A673 (cell line): ENCODE results near the gene ABCA4. TPM values are rescaled to one million over a fixed set of nuclear protein-coding genes. Genes with fewer than 3 reads are reported as not detected.

Experiments
- BruUV-seq: library from RNA; stranded (reverse); fragments of 400-500 nt; replicated peaks from 2 replicates; lab custom pipeline; 2021; lab: Mats Ljungman, UMichigan
- CTCF ChIA-PET: fragments of 300-600 bp; sonication (Branson Sonifier 250); formaldehyde crosslinking; loops from one replicate; lab custom pipeline; 2022; ENCODE audit warnings: antibody characterized with exemption; lab: Charles Lee
- POLR2A ChIA-PET: fragments of 300-600 bp; sonication (Branson Sonifier 250); formaldehyde crosslinking; loops from one replicate; lab custom pipeline; 2022; ENCODE audit warnings: antibody characterized with exemption; ENCODE audit not compliant: low non-redundant PET; lab: Charles Lee
- DNase-seq: peaks from one replicate; pipeline ENCODE4 v3.0.0-alpha.2; 2015; ENCODE audit warnings: low spot score
- H3K27ac ChIP-seq: fragments of 200-600 bp; sonication (generic); 2 replicates; pipeline ENCODE4 v1.5.1; 2016; ENCODE audit warnings: mixed run types, low read depth, mild to moderate bottlenecking, mixed read lengths, antibody characterized with exemption, low read length; ENCODE audit not compliant: poor library complexity, severe bottlenecking
- H3K27me3 ChIP-seq: fragments of 200-600 bp; sonication (generic); replicated peaks from 2 replicates; pipeline ENCODE4 v1.6.1; 2017; ENCODE audit warnings: mixed run types, low read depth, mild to moderate bottlenecking, mixed read lengths, antibody characterized with exemption, low read length; ENCODE audit not compliant: insufficient read depth, poor library complexity
- H3K36me3 ChIP-seq: fragments of 200-600 bp; sonication (generic); 2 replicates; pipeline ENCODE4 v1.6.1; 2016; ENCODE audit warnings: mixed run types, mild to moderate bottlenecking, mixed read lengths, antibody characterized with exemption, low read length; ENCODE audit not compliant: insufficient read depth, poor library complexity, severe bottlenecking
- H3K4me1 ChIP-seq: fragments of 200-600 bp; sonication (generic); 2 replicates; pipeline ENCODE4 v1.6.1; 2017; ENCODE audit warnings: mixed run types, mild to moderate bottlenecking, mixed read lengths, antibody characterized with exemption, low read length; ENCODE audit not compliant: insufficient read depth, poor library complexity, severe bottlenecking
- H3K4me3 ChIP-seq: fragments of 200-600 bp; sonication (generic); 2 replicates; pipeline ENCODE4 v1.5.1; 2016; ENCODE audit warnings: low read depth, mixed run types, mild to moderate bottlenecking, mixed read lengths, low read length; ENCODE audit not compliant: poor library complexity, severe bottlenecking
- H3K9me3 ChIP-seq: fragments of 200-600 bp; sonication (generic); 2 replicates; pipeline ENCODE4 v1.6.1; 2016; ENCODE audit warnings: mixed run types, low read depth, mild to moderate bottlenecking, mixed read lengths, antibody characterized with exemption, low read length; ENCODE audit not compliant: poor library complexity, severe bottlenecking
- CTCF ChIP-seq: fragments of 300-800, 200-600 bp; sonication (generic); conservative IDR thresholded peaks from 2 replicates; pipeline ENCODE4 v1.5.1; 2017; ENCODE audit warnings: low read depth, mild to moderate bottlenecking, antibody characterized with exemption, low read length, moderate library complexity, mixed read lengths
- EZH2 ChIP-seq: fragments of 200-600 bp; sonication (generic); IDR thresholded peaks from 2 replicates; pipeline ENCODE4 v1.6.1; 2017; ENCODE audit warnings: borderline replicate concordance, low read depth, mild to moderate bottlenecking, mixed read lengths, antibody characterized with exemption, low read length; ENCODE audit not compliant: poor library complexity, severe bottlenecking
- intact Hi-C: fragments of 100-400 bp; cut with micrococcal nuclease; formaldehyde crosslinking; loops from one replicate; pipeline ENCODE4 v1.10.0; 2022; ENCODE audit not compliant: unreplicated experiment
- total RNA-seq: library from RNA; stranded (reverse); gene quantifications from 2 replicates; pipeline ENCODE4 v1.2.3, GENCODE V29; 2021

ABCA4 gene
- total RNA-seq, 1 experiment from 2014 or later, result 0.09 TPM

DNA sequence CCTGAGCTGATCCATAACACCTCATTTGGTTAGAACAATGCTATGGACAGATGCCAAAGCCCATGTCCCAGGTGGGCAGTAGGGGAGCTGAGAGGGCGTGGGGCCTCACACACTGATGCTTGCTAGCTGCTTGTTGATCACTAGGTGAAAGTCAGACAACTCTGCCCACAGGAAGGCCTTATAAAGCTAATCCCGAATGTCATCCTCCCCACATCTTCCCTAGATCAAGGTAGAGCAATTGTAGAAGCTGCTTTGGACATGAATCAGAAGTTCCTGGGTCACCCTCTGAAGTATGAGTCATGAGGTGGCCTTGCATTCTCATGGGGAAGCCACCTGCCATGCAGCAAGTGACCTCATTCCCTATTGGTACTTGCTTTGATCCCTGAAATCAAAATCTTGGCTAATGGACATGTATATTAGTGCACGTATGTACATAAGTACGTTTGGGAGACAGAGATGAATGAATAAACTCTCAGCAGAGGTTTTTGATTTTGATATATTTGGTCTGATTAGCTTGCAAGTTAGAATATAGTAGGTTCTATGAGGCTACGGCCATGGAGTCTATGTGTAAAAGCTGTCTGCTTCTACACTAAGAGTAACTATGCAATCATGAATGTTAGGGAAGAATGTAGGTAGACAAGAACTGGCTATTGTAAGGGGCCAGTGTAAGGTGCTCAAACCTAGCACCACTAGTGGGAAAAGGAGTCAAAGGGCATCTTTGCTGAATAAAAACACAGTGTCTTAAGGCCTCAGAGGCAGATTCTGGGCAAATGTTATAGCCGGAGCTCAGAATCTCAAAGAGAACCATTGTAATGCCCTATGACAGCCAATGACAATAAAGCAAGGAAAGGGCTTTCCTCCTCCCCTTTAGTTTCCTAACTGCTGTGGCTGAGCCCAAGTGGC lies 52.6 kb downstream of the ABCA4 start:
- H3K4me3 ChIP-seq, result no peak overlapping the region
- BruUV-seq, result no TSS peak
- peaks cover 27% of the 10 kb centered on the region for H3K4me1 ChIP-seq
- DNase-seq, result no peak
- no peaks in the 10 kb centered on the region for H3K9me3 ChIP-seq
- H3K36me3 ChIP-seq, result no peaks in the 10 kb centered on the region
- TF ChIP-seq EZH2 (no peak), CTCF (no peak)
- H3K27me3 ChIP-seq, result no peaks in the 10 kb centered on the region
- ChIA-PET CTCF (no interaction called here), POLR2A (interaction anchor here (0.5 kb wide), 1 partner anchor 24 kb away, joined by 10 read pairs; no protein-coding TSS in a partner anchor)
- intact Hi-C loops, result loop anchor here (5.0 kb wide), 1 partner anchor 394 kb away; no protein-coding TSS in a partner anchor
- no peak overlapping the region for H3K27ac ChIP-seq

- intact Hi-C loops, result loop anchor here (5.0 kb wide), 1 partner anchor 395 kb away; no protein-coding TSS in a partner anchor
- POLR2A ChIA-PET, result no interaction called here
- no peak overlapping the region for H3K27ac ChIP-seq
- H3K4me1 ChIP-seq, result peaks cover 27% of the 10 kb centered on the region
- no peak for TF ChIP-seq EZH2
- CTCF ChIA-PET, result no interaction called here
- no peak overlapping the region for H3K4me3 ChIP-seq
- H3K36me3 ChIP-seq, result no peaks in the 10 kb centered on the region
- no peaks in the 10 kb centered on the region for H3K27me3 ChIP-seq
- no peaks in the 10 kb centered on the region for H3K9me3 ChIP-seq
- BruUV-seq, result no TSS peak
- no peak for DNase-seq
Observed at GRCh38 chr1:94067196-94067595, 53.8 kb downstream of the ABCA4 start.

- intact Hi-C loops, result no loop called here
- POLR2A ChIA-PET, result no interaction called here
- no peaks in the 10 kb centered on the region for H3K27me3 ChIP-seq
- H3K9me3 ChIP-seq, result no peaks in the 10 kb centered on the region
- H3K4me1 ChIP-seq, result no peaks in the 10 kb centered on the region
- TF ChIP-seq CTCF (peak; percentile 65), EZH2 (no peak)
- CTCF ChIA-PET, result interaction anchor here (0.6 to 4.4 kb wide), 5 partner anchors 38 to 272 kb away, joined by 3 to 54 read pairs (median 4); no protein-coding TSS in a partner anchor
- H3K27ac ChIP-seq, result no peak overlapping the region
- BruUV-seq, result no TSS peak
- no peak overlapping the region for H3K4me3 ChIP-seq
- DNase-seq, result peak; percentile 47
- H3K36me3 ChIP-seq, result no peaks in the 10 kb centered on the region
Observed at GRCh38 chr1:94063379-94063778, 57.6 kb downstream of the ABCA4 start.
